Osteoblast (primary cell): ENCODE measurements around the gene SPNS3. TPM values are rescaled to one million over a fixed set of nuclear protein-coding genes. Genes with fewer than 3 reads are reported as not detected.

Experiments
- DNase-seq: peaks from one replicate; pipeline ENCODE4 v3.0.0; 2011; ENCODE audit warnings: low spot score, mixed read lengths; ENCODE audit not compliant: insufficient read length; ENCODE audit errors: missing footprints
- H2AFZ ChIP-seq: 2 replicates; pipeline ENCODE4 v1.6.0; 2011; ENCODE audit warnings: mild to moderate bottlenecking, low read length
- H3K27ac ChIP-seq: 2 replicates; pipeline ENCODE4 v1.5.1; 2011; ENCODE audit warnings: mild to moderate bottlenecking, low read depth, low read length, moderate library complexity
- H3K27me3 ChIP-seq: 2 replicates; pipeline ENCODE4 v1.6.0; 2012; ENCODE audit warnings: mild to moderate bottlenecking, control low read depth, inconsistent platforms, low read length, moderate library complexity; ENCODE audit not compliant: insufficient read depth
- H3K36me3 ChIP-seq: 2 replicates; pipeline ENCODE4 v1.5.1; 2011; ENCODE audit warnings: mild to moderate bottlenecking, low read length, control low read depth, moderate library complexity; ENCODE audit not compliant: insufficient read depth
- H3K4me1 ChIP-seq: 2 replicates; pipeline ENCODE4 v1.5.1; 2011; ENCODE audit warnings: mild to moderate bottlenecking, low read length, control low read depth, moderate library complexity; ENCODE audit not compliant: insufficient read depth
- H3K4me2 ChIP-seq: 2 replicates; pipeline ENCODE4 v1.6.0; 2011; ENCODE audit warnings: mild to moderate bottlenecking, low read length; ENCODE audit not compliant: insufficient read depth
- H3K4me3 ChIP-seq: fragments of 200-600 bp; sonication (generic); 3 replicates; pipeline ENCODE4 v1.5.1; 2012; ENCODE audit warnings: mild to moderate bottlenecking, low read length, inconsistent platforms; ENCODE audit not compliant: insufficient read depth
- H3K79me2 ChIP-seq: 2 replicates; pipeline ENCODE4 v1.6.0; 2012; ENCODE audit warnings: mild to moderate bottlenecking, low read length, control low read depth, inconsistent platforms; ENCODE audit not compliant: insufficient read depth
- H3K9me3 ChIP-seq: 2 replicates; pipeline ENCODE4 v1.5.1; 2011; ENCODE audit warnings: low read depth, low read length, control low read depth
- H4K20me1 ChIP-seq: 2 replicates; pipeline ENCODE4 v1.6.0; 2012; ENCODE audit warnings: mild to moderate bottlenecking, low read length, control low read depth; ENCODE audit not compliant: insufficient read depth
- total RNA-seq: library from RNA; depleted of rRNA; stranded (reverse); fragments of >200 nt; gene quantifications from 2 replicates; pipeline ENCODE4 v1.2.3, GENCODE V29; 2012
- TF ChIP-seq, protein P1 (sequence below): IDR thresholded peaks from 2 replicates; pipeline ENCODE4 v1.5.1; 2011; ENCODE audit warnings: mild to moderate bottlenecking, low read depth, low read length, moderate library complexity; ENCODE audit errors: extremely low read depth

SPNS3 gene
- total RNA-seq, 1 donor, result not detected

GRCh38 chr17:4443476-4443875 lies 9.7 kb downstream of the SPNS3 start:
- no peak overlapping the region for H3K27ac ChIP-seq
- H3K36me3 ChIP-seq, result no peaks in the 10 kb centered on the region
- no peak overlapping the region for H3K4me2 ChIP-seq
- no peak overlapping the region for H2AFZ ChIP-seq
- H3K27me3 ChIP-seq, result peaks cover 17% of the 10 kb centered on the region
- no peak for DNase-seq
- H4K20me1 ChIP-seq, result peaks cover 3% of the 10 kb centered on the region
- H3K4me3 ChIP-seq, result no peak overlapping the region
- TF ChIP-seq, protein P1, sequence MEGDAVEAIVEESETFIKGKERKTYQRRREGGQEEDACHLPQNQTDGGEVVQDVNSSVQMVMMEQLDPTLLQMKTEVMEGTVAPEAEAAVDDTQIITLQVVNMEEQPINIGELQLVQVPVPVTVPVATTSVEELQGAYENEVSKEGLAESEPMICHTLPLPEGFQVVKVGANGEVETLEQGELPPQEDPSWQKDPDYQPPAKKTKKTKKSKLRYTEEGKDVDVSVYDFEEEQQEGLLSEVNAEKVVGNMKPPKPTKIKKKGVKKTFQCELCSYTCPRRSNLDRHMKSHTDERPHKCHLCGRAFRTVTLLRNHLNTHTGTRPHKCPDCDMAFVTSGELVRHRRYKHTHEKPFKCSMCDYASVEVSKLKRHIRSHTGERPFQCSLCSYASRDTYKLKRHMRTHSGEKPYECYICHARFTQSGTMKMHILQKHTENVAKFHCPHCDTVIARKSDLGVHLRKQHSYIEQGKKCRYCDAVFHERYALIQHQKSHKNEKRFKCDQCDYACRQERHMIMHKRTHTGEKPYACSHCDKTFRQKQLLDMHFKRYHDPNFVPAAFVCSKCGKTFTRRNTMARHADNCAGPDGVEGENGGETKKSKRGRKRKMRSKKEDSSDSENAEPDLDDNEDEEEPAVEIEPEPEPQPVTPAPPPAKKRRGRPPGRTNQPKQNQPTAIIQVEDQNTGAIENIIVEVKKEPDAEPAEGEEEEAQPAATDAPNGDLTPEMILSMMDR, result no peak
- H3K9me3 ChIP-seq, result no peaks in the 10 kb centered on the region
- H3K79me2 ChIP-seq, result no peaks in the 10 kb centered on the region
- no peaks in the 10 kb centered on the region for H3K4me1 ChIP-seq

GRCh38 chr17:4444782-4445473 lies 11.2 kb downstream of the SPNS3 start:
- no peak overlapping the region for H3K27ac ChIP-seq
- no peak overlapping the region for H3K4me3 ChIP-seq
- no peaks in the 10 kb centered on the region for H3K4me1 ChIP-seq
- no peaks in the 10 kb centered on the region for H3K79me2 ChIP-seq
- H3K9me3 ChIP-seq, result no peaks in the 10 kb centered on the region
- no peak overlapping the region for H3K4me2 ChIP-seq
- peaks cover 14% of the 10 kb centered on the region for H3K27me3 ChIP-seq
- no peak overlapping the region for H2AFZ ChIP-seq
- H3K36me3 ChIP-seq, result no peaks in the 10 kb centered on the region
- TF ChIP-seq, protein P1, result no peak
- peak; percentile 91 for DNase-seq
- peaks cover 3% of the 10 kb centered on the region for H4K20me1 ChIP-seq

DNA sequence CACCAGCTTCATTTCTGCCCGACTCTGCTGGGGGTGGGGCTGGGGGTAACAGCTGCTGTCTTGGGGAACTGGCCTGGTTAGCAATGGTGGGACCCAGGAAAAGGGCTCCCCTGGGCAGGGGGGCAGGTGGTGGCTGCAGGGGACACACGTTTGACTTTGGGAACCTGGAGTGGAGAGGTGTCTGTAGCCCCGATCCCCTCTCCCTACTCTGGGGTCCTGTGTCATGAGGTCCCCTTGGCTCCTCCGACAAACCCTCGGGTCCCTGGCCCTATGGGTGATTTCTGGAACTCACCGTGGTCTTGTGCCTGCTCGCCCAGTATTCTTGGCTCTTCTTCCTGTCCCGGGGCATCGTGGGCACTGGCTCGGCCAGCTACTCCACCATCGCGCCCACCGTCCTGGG lies 12.0 kb downstream of the SPNS3 start:
- Histone ChIP-seq H3K27ac (no peak overlapping the region), H3K36me3 (no peaks in the 10 kb centered on the region), H3K4me3 (no peak overlapping the region), H3K9me3 (no peaks in the 10 kb centered on the region), H3K4me1 (no peaks in the 10 kb centered on the region), H3K4me2 (no peak overlapping the region), H3K27me3 (peaks cover 6% of the 10 kb centered on the region), H3K79me2 (no peaks in the 10 kb centered on the region), H4K20me1 (peaks cover 3% of the 10 kb centered on the region), H2AFZ (no peak overlapping the region)
- TF ChIP-seq, protein P1, result no peak
- DNase-seq, result peak; percentile 67

DNA sequence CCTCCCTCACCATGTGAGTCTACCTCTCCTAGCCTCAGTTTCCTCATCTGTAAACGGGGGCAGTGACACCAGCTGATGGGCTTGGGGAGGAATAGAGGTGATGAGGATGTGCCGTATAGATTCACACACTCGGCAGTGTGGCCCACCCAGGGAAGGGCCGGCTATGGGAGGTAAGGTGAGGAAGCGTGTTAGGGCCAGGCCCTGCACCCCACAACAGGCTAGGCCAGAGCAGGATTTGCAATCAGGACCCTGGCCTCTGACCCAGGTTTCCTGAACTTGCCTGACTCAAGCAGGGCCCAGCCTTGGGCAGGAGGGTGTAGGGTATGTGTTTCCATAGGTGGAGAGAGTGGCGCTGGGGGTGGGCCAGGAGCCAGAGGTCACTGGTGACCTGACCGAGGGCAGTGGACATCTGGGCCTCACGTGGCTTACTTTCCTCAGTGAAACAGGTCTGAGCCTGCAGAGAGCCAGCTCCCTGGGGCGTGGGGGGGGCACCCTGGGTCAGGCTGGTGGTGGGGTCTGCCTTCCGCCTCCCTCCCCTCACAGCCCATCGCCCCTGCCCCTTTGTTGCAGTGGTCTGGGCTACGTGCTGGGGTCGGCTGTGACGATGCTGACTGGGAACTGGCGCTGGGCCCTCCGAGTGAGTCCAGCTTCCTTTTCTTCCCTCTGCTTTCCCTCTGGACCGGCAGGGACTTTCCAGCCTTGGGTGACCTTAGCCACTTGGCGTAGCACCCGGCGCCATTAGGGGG lies 12.8 kb downstream of the SPNS3 start:
- no peaks in the 10 kb centered on the region for H3K27me3 ChIP-seq
- no peaks in the 10 kb centered on the region for H3K79me2 ChIP-seq
- no peaks in the 10 kb centered on the region for H3K9me3 ChIP-seq
- TF ChIP-seq, protein P1, result no peak
- H4K20me1 ChIP-seq, result peaks cover 3% of the 10 kb centered on the region
- H3K27ac ChIP-seq, result no peak overlapping the region
- no peaks in the 10 kb centered on the region for H3K36me3 ChIP-seq
- no peak overlapping the region for H3K4me3 ChIP-seq
- DNase-seq, result peak; percentile 69
- no peaks in the 10 kb centered on the region for H3K4me1 ChIP-seq
- no peak overlapping the region for H3K4me2 ChIP-seq
- H2AFZ ChIP-seq, result no peak overlapping the region
